ENCODE data around the gene ZC3H7B.

GRCh38 chr22:41257696-41258095 lies 43.6 kb upstream of the ZC3H7B start:
- TF ChIP-seq, protein P1, sequence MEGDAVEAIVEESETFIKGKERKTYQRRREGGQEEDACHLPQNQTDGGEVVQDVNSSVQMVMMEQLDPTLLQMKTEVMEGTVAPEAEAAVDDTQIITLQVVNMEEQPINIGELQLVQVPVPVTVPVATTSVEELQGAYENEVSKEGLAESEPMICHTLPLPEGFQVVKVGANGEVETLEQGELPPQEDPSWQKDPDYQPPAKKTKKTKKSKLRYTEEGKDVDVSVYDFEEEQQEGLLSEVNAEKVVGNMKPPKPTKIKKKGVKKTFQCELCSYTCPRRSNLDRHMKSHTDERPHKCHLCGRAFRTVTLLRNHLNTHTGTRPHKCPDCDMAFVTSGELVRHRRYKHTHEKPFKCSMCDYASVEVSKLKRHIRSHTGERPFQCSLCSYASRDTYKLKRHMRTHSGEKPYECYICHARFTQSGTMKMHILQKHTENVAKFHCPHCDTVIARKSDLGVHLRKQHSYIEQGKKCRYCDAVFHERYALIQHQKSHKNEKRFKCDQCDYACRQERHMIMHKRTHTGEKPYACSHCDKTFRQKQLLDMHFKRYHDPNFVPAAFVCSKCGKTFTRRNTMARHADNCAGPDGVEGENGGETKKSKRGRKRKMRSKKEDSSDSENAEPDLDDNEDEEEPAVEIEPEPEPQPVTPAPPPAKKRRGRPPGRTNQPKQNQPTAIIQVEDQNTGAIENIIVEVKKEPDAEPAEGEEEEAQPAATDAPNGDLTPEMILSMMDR (conservative IDR thresholded peaks at IDR 0.05) = no peak
- no peak for TF ChIP-seq EZH2 (IDR thresholded peaks at IDR 0.05; ENCODE audit: low read depth)

Measured in PC-9 (cell line).